SK-N-SH treated with all-trans-retinoic acid at 6 μM for 48 hours (cell line): ENCODE measurements around the gene FOXN1.
A peak's percentile ranks its signal among the peaks of the same experiment; 100 is the strongest.
"Not testable (repeated sequence)": the region's sequence is repeated elsewhere in the genome, so short reads cannot be mapped to it uniquely, and the experiment has no call there.

Source experiments
- ATAC-seq: fragments of 200-7000 bp; cut with Tn5 transposase; 3 replicates; pipeline ENCODE4 v1.9.1; 2020; ENCODE audit warnings: mild to moderate bottlenecking, moderate library complexity
- ARNTL ChIP-seq: fragments of 450-650 bp; formaldehyde crosslinking; IDR thresholded peaks from 2 replicates; pipeline ENCODE4 v1.5.0; 2020; ENCODE audit warnings: low read depth, mild to moderate bottlenecking, moderate library complexity, borderline replicate concordance
- BACH2 ChIP-seq: fragments of 250-450 bp; sonication (Bioruptor Pico); IDR thresholded peaks from 2 replicates; pipeline ENCODE4 v1.9.0; 2021; ENCODE audit warnings: mild to moderate bottlenecking, borderline replicate concordance
- CSDC2 ChIP-seq: fragments of 250-450 bp; sonication (Bioruptor Pico); IDR thresholded peaks from 2 replicates; pipeline ENCODE4 v1.5.0; 2020; ENCODE audit warnings: mild to moderate bottlenecking, moderate library complexity
- ESRRG ChIP-seq: fragments of 250-450 bp; sonication (Bioruptor Pico); IDR thresholded peaks from 2 replicates; pipeline ENCODE4 v1.6.1; 2021; ENCODE audit warnings: mild to moderate bottlenecking
- GLIS3 ChIP-seq: fragments of 250-450 bp; sonication (Bioruptor Pico); IDR thresholded peaks from 2 replicates; pipeline ENCODE4 v1.5.0; 2020; ENCODE audit warnings: mild to moderate bottlenecking, moderate library complexity
- ISL1 ChIP-seq: fragments of 250-450 bp; sonication (Bioruptor Pico); IDR thresholded peaks from 2 replicates; pipeline ENCODE4 v2.1.2; 2022; ENCODE audit warnings: mild to moderate bottlenecking, moderate library complexity
- OSR1 ChIP-seq: fragments of 250-450 bp; sonication (Bioruptor Pico); IDR thresholded peaks from 2 replicates; pipeline ENCODE4 v1.8.0; 2022; ENCODE audit warnings: moderate library complexity, mild to moderate bottlenecking, inconsistent platforms
- PPARA ChIP-seq: fragments of 250-450 bp; sonication (Bioruptor Pico); IDR thresholded peaks from 2 replicates; pipeline ENCODE4 v1.5.0; 2020; ENCODE audit warnings: mild to moderate bottlenecking, borderline replicate concordance
- RARB ChIP-seq: fragments of 250-450 bp; sonication (Bioruptor Pico); IDR thresholded peaks from 2 replicates; pipeline ENCODE4 v1.8.0; 2021; ENCODE audit warnings: mild to moderate bottlenecking, moderate library complexity
- SNAI2 ChIP-seq: fragments of 250-450 bp; sonication (Bioruptor Pico); IDR thresholded peaks from 2 replicates; pipeline ENCODE4 v1.5.0; 2020; ENCODE audit warnings: mild to moderate bottlenecking, moderate library complexity
- TOX ChIP-seq: fragments of 250-450 bp; sonication (Bioruptor Pico); IDR thresholded peaks from 2 replicates; pipeline ENCODE4 v1.8.0; 2021; ENCODE audit warnings: mild to moderate bottlenecking, moderate library complexity, borderline replicate concordance
- ZC3H10 ChIP-seq: fragments of 250-450 bp; sonication (Bioruptor Pico); IDR thresholded peaks from 2 replicates; pipeline ENCODE4 v1.5.1; 2021; ENCODE audit warnings: mild to moderate bottlenecking, moderate library complexity
- ZFP3 ChIP-seq: fragments of 250-450 bp; sonication (Bioruptor Pico); IDR thresholded peaks from 2 replicates; pipeline ENCODE4 v1.5.0; 2020; ENCODE audit warnings: mild to moderate bottlenecking, moderate library complexity
- ZFP30 ChIP-seq: fragments of 450-650 bp; formaldehyde crosslinking; IDR thresholded peaks from 2 replicates; pipeline ENCODE4 v1.5.0; 2022; ENCODE audit warnings: mild to moderate bottlenecking, moderate library complexity
- ZNF565 ChIP-seq: fragments of 450-650 bp; formaldehyde crosslinking; conservative IDR thresholded peaks from 2 replicates; pipeline ENCODE4 v1.5.0; 2020; ENCODE audit warnings: low read depth, mild to moderate bottlenecking, moderate library complexity
- ZNF70 ChIP-seq: fragments of 450-650 bp; formaldehyde crosslinking; IDR thresholded peaks from 2 replicates; pipeline ENCODE4 v1.5.0; 2020; ENCODE audit warnings: mild to moderate bottlenecking, moderate library complexity
- ZNF8 ChIP-seq: fragments of 450-650 bp; formaldehyde crosslinking; IDR thresholded peaks from 2 replicates; pipeline ENCODE4 v1.5.0; 2020; ENCODE audit warnings: mild to moderate bottlenecking, moderate library complexity
- TF ChIP-seq, protein P1 (sequence below): fragments of 250-450 bp; sonication (Bioruptor Pico); IDR thresholded peaks from 2 replicates; pipeline ENCODE4 v1.5.1; 2020; ENCODE audit warnings: low read depth, mild to moderate bottlenecking, moderate library complexity
- TF ChIP-seq, protein P2 (sequence below): fragments of 250-450 bp; sonication (Bioruptor Pico); IDR thresholded peaks from 2 replicates; pipeline ENCODE4 v1.8.0; 2021; ENCODE audit warnings: low read depth, mild to moderate bottlenecking, moderate library complexity, borderline replicate concordance
- TF ChIP-seq, protein P3 (sequence below): fragments of 250-450 bp; sonication (Bioruptor Pico); IDR thresholded peaks from 2 replicates; pipeline ENCODE4 v1.8.0; 2020; ENCODE audit warnings: mild to moderate bottlenecking, moderate library complexity, borderline replicate concordance
- TF ChIP-seq, protein P4 (sequence below): fragments of 250-450 bp; sonication (Bioruptor Pico); IDR thresholded peaks from 2 replicates; pipeline ENCODE4 v1.5.0; 2020; ENCODE audit warnings: mild to moderate bottlenecking, moderate library complexity

Gene FOXN1

DNA sequence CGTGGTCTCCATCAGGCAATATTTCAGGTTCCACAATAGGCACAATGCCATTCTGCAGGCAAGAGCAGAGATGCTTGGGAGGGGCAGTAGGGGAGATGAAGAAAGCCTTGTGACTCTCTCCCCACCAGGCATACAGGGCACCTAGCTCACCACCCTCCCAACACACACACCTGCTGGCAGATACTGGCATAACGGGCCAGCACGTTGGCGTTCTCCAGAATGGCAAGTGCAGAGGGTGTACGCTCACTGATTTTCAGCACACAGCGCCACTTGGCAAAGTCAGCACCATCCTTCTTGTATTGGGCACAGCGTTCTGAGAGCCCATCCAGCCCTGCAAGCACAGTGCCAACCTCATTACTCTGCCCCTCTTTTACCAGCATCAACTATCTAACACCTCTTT, 68.4 kb downstream of the FOXN1 start:
- TF ChIP-seq, protein P1, sequence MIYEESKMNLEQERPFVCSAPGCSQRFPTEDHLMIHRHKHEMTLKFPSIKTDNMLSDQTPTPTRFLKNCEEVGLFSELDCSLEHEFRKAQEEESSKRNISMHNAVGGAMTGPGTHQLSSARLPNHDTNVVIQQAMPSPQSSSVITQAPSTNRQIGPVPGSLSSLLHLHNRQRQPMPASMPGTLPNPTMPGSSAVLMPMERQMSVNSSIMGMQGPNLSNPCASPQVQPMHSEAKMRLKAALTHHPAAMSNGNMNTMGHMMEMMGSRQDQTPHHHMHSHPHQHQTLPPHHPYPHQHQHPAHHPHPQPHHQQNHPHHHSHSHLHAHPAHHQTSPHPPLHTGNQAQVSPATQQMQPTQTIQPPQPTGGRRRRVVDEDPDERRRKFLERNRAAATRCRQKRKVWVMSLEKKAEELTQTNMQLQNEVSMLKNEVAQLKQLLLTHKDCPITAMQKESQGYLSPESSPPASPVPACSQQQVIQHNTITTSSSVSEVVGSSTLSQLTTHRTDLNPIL (CRISPR knock-in tag) = no peak
- TF ChIP-seq ZFP30 (CRISPR knock-in tag) (no peak), SNAI2 (no peak), ZNF70 (no peak), OSR1 (no peak), ISL1 (CRISPR knock-in tag) (no peak), ARNTL (CRISPR knock-in tag) (no peak), ZC3H10 (CRISPR knock-in tag) (no peak), TOX (CRISPR knock-in tag) (no peak), CSDC2 (CRISPR knock-in tag) (no peak), ZNF565 (no peak)
- TF ChIP-seq, protein P2, sequence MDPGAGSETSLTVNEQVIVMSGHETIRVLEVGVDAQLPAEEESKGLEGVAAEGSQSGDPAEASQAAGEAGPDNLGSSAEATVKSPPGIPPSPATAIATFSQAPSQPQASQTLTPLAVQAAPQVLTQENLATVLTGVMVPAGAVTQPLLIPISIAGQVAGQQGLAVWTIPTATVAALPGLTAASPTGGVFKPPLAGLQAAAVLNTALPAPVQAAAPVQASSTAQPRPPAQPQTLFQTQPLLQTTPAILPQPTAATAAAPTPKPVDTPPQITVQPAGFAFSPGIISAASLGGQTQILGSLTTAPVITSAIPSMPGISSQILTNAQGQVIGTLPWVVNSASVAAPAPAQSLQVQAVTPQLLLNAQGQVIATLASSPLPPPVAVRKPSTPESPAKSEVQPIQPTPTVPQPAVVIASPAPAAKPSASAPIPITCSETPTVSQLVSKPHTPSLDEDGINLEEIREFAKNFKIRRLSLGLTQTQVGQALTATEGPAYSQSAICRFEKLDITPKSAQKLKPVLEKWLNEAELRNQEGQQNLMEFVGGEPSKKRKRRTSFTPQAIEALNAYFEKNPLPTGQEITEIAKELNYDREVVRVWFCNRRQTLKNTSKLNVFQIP = no peak
- ATAC-seq = no peak

DNA sequence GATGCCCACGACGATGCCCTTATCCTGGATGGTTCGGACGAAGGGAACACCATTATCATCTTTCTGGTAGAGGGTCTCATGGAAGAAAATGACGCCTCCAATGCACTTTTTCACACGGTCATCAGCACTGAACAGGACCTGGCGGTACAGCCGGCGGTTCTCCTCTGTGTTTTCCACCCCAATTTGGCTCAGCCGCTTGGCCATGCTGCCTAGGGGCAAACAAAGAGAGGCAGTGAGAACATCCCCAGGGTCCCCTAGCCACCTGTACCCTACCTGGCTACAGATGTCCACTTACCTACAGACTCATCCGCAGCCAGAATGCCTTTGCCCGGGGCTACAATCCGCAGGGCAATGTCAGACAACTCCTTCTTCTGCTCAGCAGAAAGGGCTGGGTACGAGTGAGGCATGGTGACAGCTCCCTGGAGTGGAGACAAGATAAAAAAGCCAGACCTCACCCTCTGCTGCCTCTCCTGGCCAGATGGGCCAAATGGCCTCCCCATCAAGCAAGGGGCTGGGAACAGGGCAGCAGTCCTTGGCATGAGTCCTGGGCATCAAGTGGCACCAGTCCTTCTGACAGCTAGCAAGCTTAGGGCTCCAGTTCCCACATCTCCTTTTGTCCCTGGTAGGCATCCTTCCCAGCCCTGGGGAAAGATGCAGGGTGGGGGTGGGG, 69.1 kb downstream of the FOXN1 start:
- TF ChIP-seq RARB (CRISPR knock-in tag) (no peak), BACH2 (no peak), TOX (CRISPR knock-in tag) (no peak), ZFP3 (CRISPR knock-in tag) (no peak), ESRRG (no peak), CSDC2 (CRISPR knock-in tag) (no peak), ZFP30 (CRISPR knock-in tag) (no peak), GLIS3 (no peak)
- ATAC-seq = no peak

DNA sequence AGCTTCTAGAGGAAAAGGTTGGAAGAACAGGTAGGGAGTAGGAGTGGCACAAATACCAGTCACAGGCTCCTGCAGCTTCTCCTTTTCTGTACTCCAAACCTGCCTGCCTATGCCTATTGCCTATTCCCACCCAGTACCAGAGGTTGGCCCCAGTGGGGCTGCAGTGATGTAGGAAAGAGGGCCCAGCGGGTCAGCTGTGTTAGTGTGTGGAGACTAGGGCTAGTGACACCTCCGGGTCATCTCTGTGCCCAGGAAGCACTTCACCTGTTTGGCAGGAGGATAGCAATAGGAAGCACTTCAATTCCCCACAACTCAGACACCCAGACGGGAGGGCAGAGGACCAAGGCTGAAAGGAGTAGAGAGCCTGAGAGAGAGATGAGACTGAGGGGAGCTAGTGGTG, 69.9 kb downstream of the FOXN1 start:
- not testable (repeated sequence) for ATAC-seq

DNA sequence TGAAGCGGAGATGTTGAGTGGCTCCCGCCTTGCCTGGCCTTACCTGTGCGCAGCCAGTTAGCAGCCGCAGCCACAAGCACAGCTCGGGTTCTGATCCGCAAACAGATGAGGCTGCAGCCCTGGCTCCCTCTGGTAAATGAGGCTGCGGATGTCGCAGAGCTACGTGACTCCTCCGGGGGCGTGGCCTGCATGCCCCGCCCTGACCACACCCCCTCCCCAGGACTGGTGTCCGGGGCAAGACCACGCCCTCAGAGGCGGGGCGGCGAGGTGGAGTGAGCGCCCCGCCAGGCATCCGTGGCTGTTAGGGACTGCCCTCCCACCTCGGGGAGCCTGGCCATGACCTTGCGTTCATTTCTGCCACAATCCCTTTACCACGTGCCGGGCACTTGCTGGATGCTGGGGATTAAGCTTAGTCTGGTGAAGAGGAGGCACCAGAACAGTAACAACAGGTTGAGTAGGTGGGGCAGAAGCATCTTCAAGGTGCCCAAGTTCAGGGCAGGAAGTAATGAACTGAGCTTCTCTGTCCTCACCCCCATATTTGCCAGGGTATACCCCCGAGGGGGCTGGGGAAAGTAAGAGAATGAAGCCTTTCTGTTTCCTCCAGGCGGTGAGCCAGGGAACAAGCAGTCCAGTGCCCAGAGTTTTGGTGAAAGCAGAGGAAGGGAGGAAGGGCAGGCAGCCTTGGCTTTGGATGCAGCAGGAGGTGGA, 70.8 kb downstream of the FOXN1 start, which contains the start of gene ALDOC:
Gene ALDOC, minus strand, starts transcription at position 138 of the 708 bp plus-strand sequence. CDS start 1,363 bp downstream, outside the sequence.
- TF ChIP-seq, protein P3, sequence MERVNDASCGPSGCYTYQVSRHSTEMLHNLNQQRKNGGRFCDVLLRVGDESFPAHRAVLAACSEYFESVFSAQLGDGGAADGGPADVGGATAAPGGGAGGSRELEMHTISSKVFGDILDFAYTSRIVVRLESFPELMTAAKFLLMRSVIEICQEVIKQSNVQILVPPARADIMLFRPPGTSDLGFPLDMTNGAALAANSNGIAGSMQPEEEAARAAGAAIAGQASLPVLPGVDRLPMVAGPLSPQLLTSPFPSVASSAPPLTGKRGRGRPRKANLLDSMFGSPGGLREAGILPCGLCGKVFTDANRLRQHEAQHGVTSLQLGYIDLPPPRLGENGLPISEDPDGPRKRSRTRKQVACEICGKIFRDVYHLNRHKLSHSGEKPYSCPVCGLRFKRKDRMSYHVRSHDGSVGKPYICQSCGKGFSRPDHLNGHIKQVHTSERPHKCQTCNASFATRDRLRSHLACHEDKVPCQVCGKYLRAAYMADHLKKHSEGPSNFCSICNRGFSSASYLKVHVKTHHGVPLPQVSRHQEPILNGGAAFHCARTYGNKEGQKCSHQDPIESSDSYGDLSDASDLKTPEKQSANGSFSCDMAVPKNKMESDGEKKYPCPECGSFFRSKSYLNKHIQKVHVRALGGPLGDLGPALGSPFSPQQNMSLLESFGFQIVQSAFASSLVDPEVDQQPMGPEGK = no peak
- TF ChIP-seq RARB (CRISPR knock-in tag) (no peak), ARNTL (CRISPR knock-in tag) (no peak), ZNF565 (no peak), ZNF8 (no peak), OSR1 (no peak), ZNF70 (no peak), ZFP3 (CRISPR knock-in tag) (no peak), TOX (CRISPR knock-in tag) (no peak), PPARA (CRISPR knock-in tag) (no peak)
- TF ChIP-seq, protein P4, sequence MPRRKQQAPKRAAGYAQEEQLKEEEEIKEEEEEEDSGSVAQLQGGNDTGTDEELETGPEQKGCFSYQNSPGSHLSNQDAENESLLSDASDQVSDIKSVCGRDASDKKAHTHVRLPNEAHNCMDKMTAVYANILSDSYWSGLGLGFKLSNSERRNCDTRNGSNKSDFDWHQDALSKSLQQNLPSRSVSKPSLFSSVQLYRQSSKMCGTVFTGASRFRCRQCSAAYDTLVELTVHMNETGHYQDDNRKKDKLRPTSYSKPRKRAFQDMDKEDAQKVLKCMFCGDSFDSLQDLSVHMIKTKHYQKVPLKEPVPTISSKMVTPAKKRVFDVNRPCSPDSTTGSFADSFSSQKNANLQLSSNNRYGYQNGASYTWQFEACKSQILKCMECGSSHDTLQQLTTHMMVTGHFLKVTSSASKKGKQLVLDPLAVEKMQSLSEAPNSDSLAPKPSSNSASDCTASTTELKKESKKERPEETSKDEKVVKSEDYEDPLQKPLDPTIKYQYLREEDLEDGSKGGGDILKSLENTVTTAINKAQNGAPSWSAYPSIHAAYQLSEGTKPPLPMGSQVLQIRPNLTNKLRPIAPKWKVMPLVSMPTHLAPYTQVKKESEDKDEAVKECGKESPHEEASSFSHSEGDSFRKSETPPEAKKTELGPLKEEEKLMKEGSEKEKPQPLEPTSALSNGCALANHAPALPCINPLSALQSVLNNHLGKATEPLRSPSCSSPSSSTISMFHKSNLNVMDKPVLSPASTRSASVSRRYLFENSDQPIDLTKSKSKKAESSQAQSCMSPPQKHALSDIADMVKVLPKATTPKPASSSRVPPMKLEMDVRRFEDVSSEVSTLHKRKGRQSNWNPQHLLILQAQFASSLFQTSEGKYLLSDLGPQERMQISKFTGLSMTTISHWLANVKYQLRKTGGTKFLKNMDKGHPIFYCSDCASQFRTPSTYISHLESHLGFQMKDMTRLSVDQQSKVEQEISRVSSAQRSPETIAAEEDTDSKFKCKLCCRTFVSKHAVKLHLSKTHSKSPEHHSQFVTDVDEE = no peak
- ATAC-seq = peak; percentile 84
